Stimulated activated naive CD8-positive, alpha-beta T cell treated with anti-CD3 and anti-CD28 coated beads, Interleukin-15, amount 100 ng/mL, for 72 hours (primary cell): ENCODE results near the gene KLK12.

Experiments used
- ATAC-seq: fragments of 150-1000 bp; cut with Tn5 transposase; 2 replicates; pipeline ENCODE4 v1.10.0; 2021; ENCODE audit warnings: mild to moderate bottlenecking, moderate library complexity
- DNase-seq, 2 donors: peaks; one replicate each; pipeline ENCODE4 v3.0.0; 2021 to 2022
- H3K27ac Mint-ChIP-seq, 2 donors: one replicate each; pipeline ENCODE4 v1.8.0; 2022; ENCODE audit warnings: mild to moderate bottlenecking in 2 of 2, mixed read lengths in 2 of 2, moderate library complexity in 2 of 2
- H3K27me3 Mint-ChIP-seq: one replicate; pipeline ENCODE4 v1.8.0; 2022; ENCODE audit warnings: mixed read lengths
- H3K4me1 Mint-ChIP-seq: one replicate; pipeline ENCODE4 v1.8.0; 2022; ENCODE audit warnings: mild to moderate bottlenecking, mixed read lengths
- H3K4me3 Mint-ChIP-seq, 2 donors: one replicate each; pipeline ENCODE4 v1.8.0; 2022; ENCODE audit warnings: mild to moderate bottlenecking in 2 of 2, mixed read lengths in 2 of 2, moderate library complexity in 1 of 2
- H3K9me3 Mint-ChIP-seq, 2 donors: one replicate each; pipeline ENCODE4 v1.8.0; 2022; ENCODE audit warnings: mixed read lengths in 2 of 2

The KLK12 gene, protein sequence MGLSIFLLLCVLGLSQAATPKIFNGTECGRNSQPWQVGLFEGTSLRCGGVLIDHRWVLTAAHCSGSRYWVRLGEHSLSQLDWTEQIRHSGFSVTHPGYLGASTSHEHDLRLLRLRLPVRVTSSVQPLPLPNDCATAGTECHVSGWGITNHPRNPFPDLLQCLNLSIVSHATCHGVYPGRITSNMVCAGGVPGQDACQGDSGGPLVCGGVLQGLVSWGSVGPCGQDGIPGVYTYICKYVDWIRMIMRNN

GRCh38 chr19:51034704-51035103 is at the start of gene KLK12:
KLK12 (minus strand) TSS chr19:51035002; CDS start chr19:51034621, 381 bp downstream.
- ATAC-seq (no peak), DNase-seq (no peak)
- Mint-ChIP-seq H3K27me3 (peaks cover 26% of the 10 kb centered on the region), H3K27ac (no peak within 1 kb of the TSS), H3K4me3 (no peak within 1 kb of the TSS), H3K9me3 (no peaks in the 10 kb centered on the region), H3K4me1 (no peaks in the 10 kb centered on the region)

DNA sequence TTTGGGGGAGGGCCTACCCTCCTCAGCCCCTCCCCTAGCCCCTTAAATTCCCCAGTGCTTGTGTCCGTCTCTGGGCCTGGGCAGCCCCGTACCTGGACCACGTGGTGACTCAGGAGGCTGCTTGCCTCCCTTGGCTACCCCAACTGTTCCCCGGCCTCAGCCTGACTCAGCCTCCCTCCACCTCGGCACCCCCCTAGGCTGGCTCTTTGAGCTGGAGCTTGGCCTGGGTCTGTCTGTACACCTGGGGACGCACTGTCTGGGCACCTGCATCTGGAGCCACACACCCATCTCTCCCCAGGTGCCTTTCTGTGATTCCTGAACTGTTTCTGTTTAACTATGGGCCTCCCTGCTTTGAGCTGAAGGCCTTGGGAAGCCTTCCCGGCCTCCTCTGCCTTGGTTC is 49.7 kb upstream of the KLK12 start:
- no peaks in the 10 kb centered on the region for H3K4me1 Mint-ChIP-seq
- DNase-seq, result no peak
- no peak overlapping the region for H3K27ac Mint-ChIP-seq
- peaks cover 16% of the 10 kb centered on the region for H3K27me3 Mint-ChIP-seq
- H3K9me3 Mint-ChIP-seq, result no peaks in the 10 kb centered on the region
- ATAC-seq, result no peak
- H3K4me3 Mint-ChIP-seq, result no peak overlapping the region

GRCh38 chr19:51083783-51084182 is 49.0 kb upstream of the KLK12 start:
- no peak for ATAC-seq
- H3K27me3 Mint-ChIP-seq, result peaks cover 16% of the 10 kb centered on the region
- no peaks in the 10 kb centered on the region for H3K4me1 Mint-ChIP-seq
- DNase-seq, result no peak
- H3K4me3 Mint-ChIP-seq, result no peak overlapping the region
- no peak overlapping the region for H3K27ac Mint-ChIP-seq
- H3K9me3 Mint-ChIP-seq, result no peaks in the 10 kb centered on the region

- no peak for DNase-seq
- H3K27ac Mint-ChIP-seq, result peak overlapping the region in 1 of 2 donors; percentile 1
- ATAC-seq, result no peak
- no peak overlapping the region for H3K4me3 Mint-ChIP-seq
- H3K9me3 Mint-ChIP-seq, result no peaks in the 10 kb centered on the region
- H3K4me1 Mint-ChIP-seq, result no peaks in the 10 kb centered on the region
- peaks cover 16% of the 10 kb centered on the region for H3K27me3 Mint-ChIP-seq
Observed at GRCh38 chr19:51083181-51083580, 48.4 kb upstream of the KLK12 start.

- H3K27me3 Mint-ChIP-seq, result peaks cover 16% of the 10 kb centered on the region
- H3K4me3 Mint-ChIP-seq, result no peak within 1 kb of the TSS
- H3K4me1 Mint-ChIP-seq, result no peaks in the 10 kb centered on the region
- ATAC-seq (no peak), DNase-seq (no peak)
- H3K27ac Mint-ChIP-seq, result peak within 1 kb of the TSS; percentile 1 to 30
- H3K9me3 Mint-ChIP-seq, result no peaks in the 10 kb centered on the region
Observed at GRCh38 chr19:51082611-51083010, 47.8 kb upstream of the KLK12 start, which contains the start of gene KLK14. KLK14 (minus strand) TSS chr19:51082887; CDS start chr19:51082614, 273 bp downstream.

DNA sequence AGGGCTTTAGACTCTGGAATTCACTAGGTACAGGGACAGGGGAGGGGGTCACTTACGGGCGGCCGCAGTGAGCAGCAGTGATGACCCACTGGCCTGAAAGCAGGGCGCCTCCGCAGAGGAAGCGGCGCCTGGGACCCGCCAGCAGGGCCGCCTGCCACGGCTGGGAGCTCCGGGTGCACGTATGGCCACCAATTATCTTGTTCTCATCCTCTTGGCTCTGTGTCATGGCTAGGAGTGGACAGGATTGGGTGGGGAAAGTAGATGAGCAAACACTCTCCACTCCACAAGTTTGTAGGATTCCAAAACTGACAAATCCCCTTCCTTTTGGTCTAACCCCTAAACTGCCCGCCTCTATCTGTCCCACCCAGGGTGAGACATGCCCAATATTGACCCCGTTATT is 46.7 kb upstream of the KLK12 start:
- Mint-ChIP-seq H3K9me3 (no peaks in the 10 kb centered on the region), H3K4me1 (no peaks in the 10 kb centered on the region), H3K27ac (no peak overlapping the region), H3K27me3 (peaks cover 16% of the 10 kb centered on the region), H3K4me3 (no peak overlapping the region)
- ATAC-seq (no peak), DNase-seq (no peak)

DNA sequence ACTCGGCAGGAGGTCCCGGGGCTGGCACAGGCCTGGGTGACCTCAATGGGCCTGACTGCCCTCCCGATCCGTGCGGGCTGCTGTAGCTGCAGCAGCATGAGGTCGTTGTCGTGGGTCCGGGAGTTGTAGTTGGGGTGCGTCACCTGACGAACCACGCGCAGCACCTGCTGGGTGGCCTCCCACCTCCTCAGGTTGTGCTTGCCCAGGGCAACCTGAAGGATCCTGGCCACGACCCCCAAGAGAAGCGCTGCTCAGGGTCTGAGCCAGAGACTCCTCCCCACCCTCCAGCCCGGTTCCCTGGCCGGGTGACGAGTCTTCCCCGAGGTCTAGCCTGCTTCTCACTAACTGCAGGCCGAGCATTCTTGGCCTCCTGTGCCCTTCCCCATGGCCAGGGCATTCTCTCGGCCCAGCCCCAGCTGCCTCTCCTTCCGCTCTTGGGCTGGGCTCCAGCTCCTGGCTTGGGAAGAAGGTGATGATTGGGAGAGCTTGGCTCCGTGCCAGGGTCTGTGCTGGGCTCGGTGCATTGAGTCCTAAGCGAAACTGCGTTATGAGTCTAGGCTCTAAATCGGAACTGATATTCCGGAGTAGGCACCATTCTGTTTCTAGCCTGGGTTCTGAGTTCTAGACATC is 44.8 kb upstream of the KLK12 start:
- peak overlapping the region in 1 of 2 donors; percentile 51 for H3K27ac Mint-ChIP-seq
- no peak overlapping the region for H3K4me3 Mint-ChIP-seq
- peaks cover 0 to under 1% of the 10 kb centered on the region in 2 donors for H3K9me3 Mint-ChIP-seq
- ATAC-seq, result no peak
- H3K4me1 Mint-ChIP-seq, result no peaks in the 10 kb centered on the region
- peaks cover 18% of the 10 kb centered on the region for H3K27me3 Mint-ChIP-seq
- DNase-seq, result no peak

DNA sequence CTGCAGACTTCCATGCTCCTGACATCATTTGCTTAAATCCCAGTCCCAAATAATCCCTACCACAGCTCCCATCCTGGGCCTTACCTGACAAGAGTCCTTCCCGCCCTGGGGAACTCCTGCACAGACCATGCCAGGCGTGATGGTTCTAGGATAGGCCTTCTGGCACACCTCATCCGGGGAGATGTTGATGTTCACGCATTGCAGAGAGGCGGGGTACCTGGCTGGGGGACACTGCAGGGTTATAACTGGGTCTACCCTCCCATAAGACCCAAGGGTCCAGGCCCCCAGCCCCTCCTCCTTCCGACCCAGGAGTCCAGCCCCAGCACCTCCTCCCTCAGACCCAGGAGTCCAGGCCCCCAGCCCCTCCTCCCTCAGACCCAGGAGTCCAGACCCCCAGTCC is 43.9 kb upstream of the KLK12 start:
- Mint-ChIP-seq H3K27me3 (peaks cover 17% of the 10 kb centered on the region), H3K9me3 (peaks cover 7 to 8% of the 10 kb centered on the region in 2 donors), H3K4me3 (no peak overlapping the region), H3K4me1 (no peaks in the 10 kb centered on the region), H3K27ac (no peak overlapping the region)
- ATAC-seq (no peak), DNase-seq (no peak)

- Mint-ChIP-seq H3K27me3 (peaks cover 11% of the 10 kb centered on the region), H3K4me1 (no peaks in the 10 kb centered on the region), H3K9me3 (peaks cover 8 to 10% of the 10 kb centered on the region in 2 donors), H3K4me3 (no peak overlapping the region), H3K27ac (no peak overlapping the region)
- ATAC-seq, result no peak
- no peak for DNase-seq
Observed at GRCh38 chr19:51078104-51078503, 43.3 kb upstream of the KLK12 start.

DNA sequence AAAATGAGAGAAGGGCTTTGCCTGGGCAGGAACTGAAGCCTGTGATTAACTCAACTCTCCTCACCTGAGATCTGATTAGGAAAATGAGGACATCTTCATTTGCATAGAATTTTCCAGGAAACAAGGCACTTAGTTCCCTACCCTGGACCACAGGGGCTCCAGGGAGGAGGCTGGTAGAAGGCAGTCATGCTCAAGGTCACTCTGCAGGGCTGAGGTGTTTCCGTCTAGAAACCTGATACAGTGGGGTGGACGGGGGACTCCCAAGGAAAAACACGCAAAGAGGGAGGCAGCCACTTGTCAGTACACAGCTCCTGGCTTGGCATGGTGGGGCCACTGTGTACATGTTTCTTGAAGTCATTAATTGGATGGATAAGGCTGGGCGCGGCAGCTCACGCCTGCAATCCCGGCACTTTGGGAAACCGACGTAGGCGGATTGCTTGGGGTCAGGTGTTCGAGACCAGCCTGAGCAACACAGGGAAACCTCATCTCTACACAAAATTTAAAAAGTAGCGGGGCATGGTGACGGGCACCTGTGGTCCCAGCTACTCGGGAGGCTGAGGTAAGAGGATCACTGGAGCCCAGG is 41.9 kb upstream of the KLK12 start:
- Mint-ChIP-seq H3K4me3 (no peak overlapping the region), H3K27ac (peak overlapping the region in 1 of 2 donors; percentile 90), H3K4me1 (no peaks in the 10 kb centered on the region), H3K9me3 (peaks cover 8 to 12% of the 10 kb centered on the region in 2 donors), H3K27me3 (peaks cover 10% of the 10 kb centered on the region)
- DNase-seq (no peak), ATAC-seq (no peak)

GRCh38 chr19:51075998-51076397 is 41.2 kb upstream of the KLK12 start:
- no peak overlapping the region for H3K4me3 Mint-ChIP-seq
- peaks cover 10% of the 10 kb centered on the region for H3K27me3 Mint-ChIP-seq
- no peak overlapping the region for H3K27ac Mint-ChIP-seq
- peaks cover 8 to 12% of the 10 kb centered on the region in 2 donors for H3K9me3 Mint-ChIP-seq
- H3K4me1 Mint-ChIP-seq, result no peaks in the 10 kb centered on the region
- DNase-seq (no peak), ATAC-seq (no peak)

DNA sequence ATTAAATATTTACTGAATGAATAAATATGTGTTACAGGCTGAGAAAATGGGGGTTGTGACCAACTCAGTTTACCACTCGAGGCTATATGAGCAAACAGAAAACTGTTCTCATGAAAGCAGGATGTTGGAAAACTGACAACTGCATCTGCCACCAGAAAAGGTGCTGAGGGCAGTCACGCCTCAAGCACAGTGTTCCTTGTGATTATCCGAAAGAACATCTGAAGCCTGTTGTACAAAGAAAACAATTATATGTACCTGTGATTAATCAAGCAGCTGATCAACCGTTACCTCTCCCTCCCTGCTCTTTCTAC is 36.2 kb upstream of the KLK12 start:
- no peaks in the 10 kb centered on the region for H3K4me1 Mint-ChIP-seq
- H3K9me3 Mint-ChIP-seq, result peaks cover 8 to 12% of the 10 kb centered on the region in 2 donors
- DNase-seq, result no peak
- ATAC-seq, result no peak
- H3K4me3 Mint-ChIP-seq, result no peak overlapping the region
- no peak overlapping the region for H3K27ac Mint-ChIP-seq
- peaks cover 29% of the 10 kb centered on the region for H3K27me3 Mint-ChIP-seq

GRCh38 chr19:51070334-51071094 is 35.7 kb upstream of the KLK12 start:
- Mint-ChIP-seq H3K4me3 (no peak overlapping the region), H3K27ac (no peak overlapping the region), H3K4me1 (no peaks in the 10 kb centered on the region), H3K27me3 (peaks cover 34% of the 10 kb centered on the region), H3K9me3 (peaks cover 8 to 12% of the 10 kb centered on the region in 2 donors)
- ATAC-seq, result no peak
- DNase-seq, result no peak

DNA sequence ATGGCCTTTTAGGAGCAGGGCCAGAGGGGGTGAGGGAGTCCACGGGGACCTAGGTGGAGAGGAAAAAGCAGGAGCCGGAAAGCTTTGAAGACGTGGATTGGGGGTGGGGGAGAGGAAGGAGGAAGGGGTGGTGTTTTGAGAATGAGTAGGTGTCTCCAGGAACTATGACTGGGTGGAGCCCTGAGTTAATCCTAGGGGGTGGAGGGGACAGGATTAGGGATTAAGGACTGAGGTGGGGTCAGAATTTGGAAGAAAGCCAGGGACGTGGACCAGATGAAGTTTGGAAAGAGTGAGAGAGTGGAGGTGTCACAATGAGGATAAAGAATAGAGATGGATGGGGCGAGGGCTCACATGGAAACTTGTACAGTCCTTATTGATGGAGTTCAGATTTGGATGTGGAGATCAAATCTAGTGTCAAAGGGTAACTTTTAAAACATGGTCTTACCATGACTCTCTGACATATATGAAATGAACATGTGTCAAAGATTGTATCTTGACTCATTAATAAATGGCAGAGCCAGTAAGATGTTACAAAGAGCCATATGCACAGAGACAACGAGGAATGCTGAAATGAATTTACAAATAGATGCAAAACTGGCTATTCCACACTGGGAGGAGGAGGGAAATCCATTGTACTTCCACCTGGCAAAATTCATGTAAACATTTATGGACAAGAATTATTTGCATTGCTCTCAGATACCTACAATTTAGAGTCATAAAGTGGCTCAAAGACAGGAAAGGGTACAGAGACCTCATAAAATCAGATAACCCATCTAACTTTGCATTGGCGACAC is 31.8 kb upstream of the KLK12 start:
- no peak overlapping the region for H3K4me3 Mint-ChIP-seq
- no peak overlapping the region for H3K27ac Mint-ChIP-seq
- DNase-seq, result no peak

More for the DNA sequence above, 31.8 kb upstream of the KLK12 start:
- Mint-ChIP-seq H3K9me3 (peaks cover 0 to under 1% of the 10 kb centered on the region in 2 donors), H3K27me3 (peaks cover 38% of the 10 kb centered on the region), H3K4me1 (no peaks in the 10 kb centered on the region)
- ATAC-seq, result no peak
